ENCODE results near the gene CUEDC2. TPM values are rescaled to one million over a fixed set of nuclear protein-coding genes. Genes with fewer than 3 reads are reported as not detected.

CUEDC2 gene
- total RNA-seq, 4 donors from 2014 or later: 61.4 to 84.3 (median 67.5) TPM

GRCh38 chr10:102422545-102423129, 9.7 kb downstream of the CUEDC2 start:
- peak overlapping the region; percentile 73 to 95 (median 89) for H3K27ac ChIP-seq
- no peaks in the 10 kb centered on the region for H3K9me3 ChIP-seq
- TF ChIP-seq EP300 (IDR thresholded peaks at IDR 0.05) (no peak), CTCF (IDR thresholded peaks at IDR 0.05) (peak in 3 of 4 experiments; percentile 83 to 90 (median 86)), POLR2AphosphoS5 (IDR thresholded peaks at IDR 0.05) (peak; percentile 72)
- peaks cover 0 to 24% of the 10 kb centered on the region in 2 donors for H3K36me3 ChIP-seq
- peak; percentile 59 for ATAC-seq
- peak overlapping the region; percentile 78 to 79 for H3K4me3 ChIP-seq
- peaks cover 5 to 47% (median 29%) of the 10 kb centered on the region in 3 donors for H3K4me1 ChIP-seq
- WGBS, 2 donors (ENCODE audit: low coverage in 1 of 2): 0% methylated on average over 1 to 2 of the region's 28 CpGs
- H3K27me3 ChIP-seq: peaks cover 14% of the 10 kb centered on the region

GRCh38 chr10:102421757-102422512, 10.4 kb downstream of the CUEDC2 start:
- ATAC-seq: no peak
- Histone ChIP-seq H3K27me3 (peaks cover 21% of the 10 kb centered on the region), H3K9me3 (no peaks in the 10 kb centered on the region), H3K4me3 (peak overlapping the region; percentile 78 to 79), H3K4me1 (peaks cover 5 to 47% (median 29%) of the 10 kb centered on the region in 3 donors), H3K36me3 (peaks cover 0 to 24% of the 10 kb centered on the region in 2 donors), H3K27ac (peak overlapping the region; percentile 73 to 95 (median 89))
- TF ChIP-seq POLR2AphosphoS5 (IDR thresholded peaks at IDR 0.05) (no peak), CTCF (IDR thresholded peaks at IDR 0.05) (no peak), POLR2A (IDR thresholded peaks at IDR 0.05) (peak in 1 of 2 donors; percentile 17)
- 0% methylated on average over 2 of the region's 62 CpGs; no CpG with 5 or more reads in 1 of the 2 donors for WGBS, 2 donors (ENCODE audit: low coverage in 1 of 2)

- peaks cover 26% of the 10 kb centered on the region for H3K27me3 ChIP-seq
- no peak for ATAC-seq
- WGBS, 2 donors (ENCODE audit: low coverage in 1 of 2): no CpG with 5 or more reads among the region's 14 CpGs
- peaks cover 0 to 24% of the 10 kb centered on the region in 2 donors for H3K36me3 ChIP-seq
- peak overlapping the region; percentile 78 to 79 for H3K4me3 ChIP-seq
- peaks cover 5 to 47% (median 29%) of the 10 kb centered on the region in 3 donors for H3K4me1 ChIP-seq
- TF ChIP-seq CTCF (IDR thresholded peaks at IDR 0.05): no peak
- TF ChIP-seq POLR2AphosphoS5 (IDR thresholded peaks at IDR 0.05): no peak
- TF ChIP-seq EP300 (IDR thresholded peaks at IDR 0.05): no peak
- no peak for TF ChIP-seq POLR2A (IDR thresholded peaks at IDR 0.05)
- no peaks in the 10 kb centered on the region for H3K9me3 ChIP-seq
- peak overlapping the region; percentile 73 to 95 (median 89) for H3K27ac ChIP-seq
These were observed 10.9 kb downstream of the CUEDC2 start for GRCh38 chr10:102421507-102421756.

DNA sequence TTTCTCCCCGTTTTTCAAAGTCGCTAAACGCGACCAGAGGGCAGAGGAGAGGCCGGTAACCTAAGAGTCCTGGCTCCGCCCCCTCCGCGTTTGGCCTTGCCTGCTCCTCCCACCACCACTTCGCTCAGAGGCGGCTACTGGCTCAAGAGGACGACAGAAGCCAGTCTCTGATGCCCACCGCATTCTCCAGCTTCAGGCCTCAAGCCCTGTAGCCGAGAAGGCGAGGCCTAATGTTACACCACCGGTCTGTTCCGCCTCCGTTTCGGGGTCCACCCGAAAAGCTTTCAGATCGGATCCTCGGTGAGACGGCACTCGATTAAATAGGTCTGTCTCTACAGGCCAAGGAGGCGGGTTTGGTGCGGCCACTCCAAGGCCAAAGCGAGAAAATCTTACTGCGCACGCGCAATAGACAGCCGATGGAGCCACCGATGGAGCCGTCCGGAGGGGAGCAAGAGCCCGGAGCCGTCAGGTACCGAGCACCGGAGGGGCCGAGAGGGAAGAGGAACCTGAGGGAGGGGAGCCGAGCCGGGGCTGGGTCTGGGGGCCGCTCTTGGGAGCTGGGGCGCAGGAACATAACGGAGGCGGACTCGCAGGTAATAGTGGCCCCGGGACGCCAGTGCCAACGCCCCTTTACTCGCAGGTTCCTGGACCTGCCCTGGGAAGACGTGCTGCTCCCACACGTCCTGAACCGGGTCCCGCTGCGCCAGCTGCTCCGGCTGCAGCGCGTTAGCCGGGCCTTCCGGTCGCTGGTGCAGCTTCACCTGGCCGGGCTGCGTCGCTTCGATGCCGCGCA, 11.5 kb downstream of the CUEDC2 start, which contains the start of gene FBXL15:
Gene FBXL15 (plus strand): TSS at position 123 of the 793 bp plus-strand sequence. CDS start 294 bp downstream, at position 417.
- 0% methylated on average over 1 to 11 of the region's 66 CpGs for WGBS, 2 donors (ENCODE audit: low coverage in 1 of 2)
- Histone ChIP-seq H3K9me3 (no peaks in the 10 kb centered on the region), H3K36me3 (peaks cover 0 to 24% of the 10 kb centered on the region in 2 donors), H3K27me3 (peaks cover 32% of the 10 kb centered on the region), H3K4me3 (peak within 1 kb of the TSS; percentile 78 to 79), H3K4me1 (peaks cover 5 to 47% (median 29%) of the 10 kb centered on the region in 3 donors), H3K27ac (peak within 1 kb of the TSS; percentile 73 to 95 (median 89))
- peak; percentile 94 for ATAC-seq
- TF ChIP-seq POLR2AphosphoS5 (IDR thresholded peaks at IDR 0.05) (peak; percentile 37), EP300 (IDR thresholded peaks at IDR 0.05) (no peak)

DNA sequence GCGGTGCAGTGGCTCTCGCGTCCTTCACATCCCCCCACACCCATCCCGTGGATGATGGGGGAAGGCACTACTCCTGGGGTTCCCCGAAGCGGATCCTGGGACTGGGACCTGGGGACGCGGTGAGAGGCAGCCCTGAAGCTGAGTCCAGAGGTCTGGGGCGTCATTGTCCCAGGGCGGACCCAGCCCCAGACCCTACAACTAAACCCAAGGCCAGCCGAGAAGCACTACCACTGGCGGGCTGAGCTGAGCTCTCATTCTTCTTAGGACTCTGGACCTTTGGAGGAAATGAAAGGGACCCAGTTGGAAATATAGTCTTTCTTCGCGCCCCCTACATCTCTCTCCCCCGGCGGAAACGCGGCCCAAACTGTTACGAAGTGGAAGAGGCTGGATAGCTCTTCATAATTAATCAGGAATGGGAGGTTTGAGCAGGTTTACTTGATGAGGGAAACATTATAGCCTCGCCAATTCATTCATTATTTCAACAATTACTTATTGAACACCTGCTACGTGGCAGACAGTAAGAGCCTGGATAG, 12.1 kb downstream of the CUEDC2 start:
- peak in 1 of 2 donors; percentile 23 for TF ChIP-seq POLR2A (IDR thresholded peaks at IDR 0.05)
- no peak for TF ChIP-seq POLR2AphosphoS5 (IDR thresholded peaks at IDR 0.05)
- H3K27me3 ChIP-seq: peaks cover 38% of the 10 kb centered on the region
- peaks cover 5 to 47% (median 29%) of the 10 kb centered on the region in 3 donors for H3K4me1 ChIP-seq
- H3K27ac ChIP-seq: peak overlapping the region; percentile 73 to 95 (median 89)
- H3K36me3 ChIP-seq: peaks cover 0 to 24% of the 10 kb centered on the region in 2 donors
- 0% methylated on average over 5 to 11 of the region's 21 CpGs for WGBS, 2 donors (ENCODE audit: low coverage in 1 of 2)
- no peaks in the 10 kb centered on the region for H3K9me3 ChIP-seq
- ATAC-seq: no peak
- H3K4me3 ChIP-seq: peak overlapping the region; percentile 78 to 79

All from gastroesophageal sphincter (tissue), 4 donors.